GM23248 (cell line): ENCODE results near the gene LDLRAD3. TPM values are rescaled to one million over a fixed set of nuclear protein-coding genes. Genes with fewer than 3 reads are reported as not detected.

Experiments used
- DNase-seq: peaks from one replicate; pipeline ENCODE4 v3.0.0-alpha.2; 2015
- H2AFZ ChIP-seq: fragments of 200-600 bp; sonication (generic); 2 replicates; pipeline ENCODE4 v1.6.1; 2016; ENCODE audit warnings: antibody characterized with exemption
- H3F3A ChIP-seq: fragments of 200-600 bp; sonication (generic); 2 replicates; pipeline ENCODE4 v1.6.1; 2016; ENCODE audit warnings: mild to moderate bottlenecking, antibody characterized with exemption, mixed run types; ENCODE audit not compliant: insufficient read depth
- H3K27ac ChIP-seq: fragments of 200-600 bp; sonication (generic); 2 replicates; pipeline ENCODE4 v1.5.1; 2016; ENCODE audit warnings: mild to moderate bottlenecking
- H3K27me3 ChIP-seq: fragments of 200-600 bp; sonication (generic); replicated peaks from 2 replicates; pipeline ENCODE4 v1.6.1; 2016; ENCODE audit warnings: mild to moderate bottlenecking; ENCODE audit not compliant: insufficient read depth
- H3K36me3 ChIP-seq: fragments of 200-600 bp; sonication (generic); 2 replicates; pipeline ENCODE4 v1.6.1; 2016; ENCODE audit warnings: low read depth, mild to moderate bottlenecking
- H3K4me1 ChIP-seq: fragments of 200-600 bp; sonication (generic); 2 replicates; pipeline ENCODE4 v1.6.1; 2016; ENCODE audit warnings: mild to moderate bottlenecking; ENCODE audit not compliant: insufficient read depth
- H3K4me2 ChIP-seq: fragments of 200-600 bp; sonication (generic); one replicate; pipeline ENCODE4 v1.6.1; 2016; ENCODE audit warnings: mild to moderate bottlenecking; ENCODE audit not compliant: unreplicated experiment
- H3K4me3 ChIP-seq: fragments of 200-600 bp; sonication (generic); 2 replicates; pipeline ENCODE4 v1.5.1; 2016; ENCODE audit warnings: mild to moderate bottlenecking
- H3K79me2 ChIP-seq: fragments of 200-600 bp; sonication (generic); 2 replicates; pipeline ENCODE4 v1.6.1; 2016; ENCODE audit warnings: mild to moderate bottlenecking; ENCODE audit not compliant: insufficient read depth
- H3K9ac ChIP-seq: fragments of 200-600 bp; sonication (generic); 2 replicates; pipeline ENCODE4 v1.6.1; 2016; ENCODE audit warnings: mild to moderate bottlenecking
- H3K9me2 ChIP-seq: fragments of 200-600 bp; sonication (generic); 2 replicates; pipeline ENCODE4 v1.6.1; 2016; ENCODE audit warnings: mixed run types, mild to moderate bottlenecking, moderate library complexity; ENCODE audit not compliant: insufficient read depth
- H3K9me3 ChIP-seq: fragments of 200-600 bp; sonication (generic); one replicate; pipeline ENCODE4 v1.6.1; 2017; ENCODE audit warnings: low read depth
- H4K20me1 ChIP-seq: fragments of 200-600 bp; sonication (generic); 2 replicates; pipeline ENCODE4 v1.6.0; 2016; ENCODE audit not compliant: insufficient read depth
- EZH2 ChIP-seq: fragments of 200-600 bp; sonication (generic); IDR thresholded peaks from 2 replicates; pipeline ENCODE4 v1.6.1; 2018; ENCODE audit warnings: antibody characterized with exemption, mild to moderate bottlenecking; ENCODE audit not compliant: insufficient read depth, poor library complexity, severe bottlenecking
- EZH2phosphoT487 ChIP-seq: fragments of 200-600 bp; sonication (generic); IDR thresholded peaks from 2 replicates; pipeline ENCODE4 v1.6.1; 2018; ENCODE audit warnings: antibody characterized with exemption, moderate library complexity, mild to moderate bottlenecking, low read depth; ENCODE audit not compliant: insufficient read depth
- WGBS, 2 experiments: methylation state at CpG; one replicate each; pipeline ENCODE4 v1.1.6; 2015 to 2017; ENCODE audit warnings: low lambda C conversion rate in 2 of 2, low coverage in 1 of 2; ENCODE audit errors: missing lambda C conversion rate in 2 of 2; 5-methylcytosine and 5-hydroxymethylcytosine counted together
- in situ Hi-C: fragments of 300-500 bp; cut with MboI; formaldehyde crosslinking; loops from 2 replicates; pipeline ENCODE4 v1.15.0; 2020
- polyA plus RNA-seq: library from polyadenylated mRNA; unstranded; fragments of >200 nt; fragmentation: Nextera tagmentation; extraction: Ambion mirVana; gene quantifications from 2 replicates; pipeline ENCODE4 v1.2.1, GENCODE V29; 2016
- total RNA-seq: library from RNA; depleted of rRNA; stranded (reverse); fragments of >200 nt; shearing (Covaris generic); gene quantifications from 2 replicates; pipeline ENCODE4 v1.2.3, GENCODE V29; 2014

The LDLRAD3 gene
- total and polyA plus RNA-seq, 2 experiments from 2014 or later, result 6.2 to 6.6 TPM

GRCh38 chr11:36093548-36093947 is 149.7 kb downstream of the LDLRAD3 start:
- Histone ChIP-seq H2AFZ (no peak overlapping the region), H3F3A (peaks cover 4% of the 10 kb centered on the region)

DNA sequence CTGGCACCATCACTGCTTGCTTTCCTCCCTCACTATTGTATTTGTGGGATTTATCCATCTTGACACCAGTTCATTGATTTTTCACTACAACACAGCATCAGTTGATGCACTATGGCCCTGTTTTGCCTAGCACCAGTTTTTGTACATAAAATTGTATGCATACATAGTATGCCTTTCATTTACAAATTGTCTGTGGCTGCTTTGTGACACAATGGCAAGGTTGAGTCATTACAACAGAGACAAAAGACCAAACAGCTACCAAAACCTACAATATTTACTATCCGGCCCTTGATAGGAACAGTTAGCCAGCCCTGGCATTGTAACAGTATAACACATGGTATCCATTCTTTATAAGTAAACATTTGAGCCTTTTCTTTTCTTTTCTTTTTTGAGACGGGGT is 150.3 kb downstream of the LDLRAD3 start:
- Histone ChIP-seq H3K27ac (no peak overlapping the region), H3K4me3 (no peak overlapping the region), H3K4me1 (0 out of 2 replicates have a peak, but pooled peaks cover 4% of the 10 kb centered on the region), H3K9ac (no peak overlapping the region), H3K79me2 (no peaks in the 10 kb centered on the region), H3K4me2 (no peak overlapping the region), H3K36me3 (no peaks in the 10 kb centered on the region), H3F3A (no peaks in the 10 kb centered on the region), H3K27me3 (no peaks in the 10 kb centered on the region), H3K9me2 (no peaks in the 10 kb centered on the region), H2AFZ (no peak overlapping the region), H4K20me1 (no peaks in the 10 kb centered on the region), H3K9me3 (no peaks in the 10 kb centered on the region)
- 62 to 66% methylated on average over 2 of the region's 2 CpGs for WGBS, 2 experiments
- TF ChIP-seq EZH2 (no peak), EZH2phosphoT487 (no peak)
- DNase-seq, result no peak
- in situ Hi-C loops, result no loop called here

More at GRCh38 chr11:36093548-36093947, 149.7 kb downstream of the LDLRAD3 start:
- H3K4me2 ChIP-seq, result no peak overlapping the region
- H3K36me3 ChIP-seq, result no peaks in the 10 kb centered on the region
- H3K9ac ChIP-seq, result no peak overlapping the region
- H3K79me2 ChIP-seq, result no peaks in the 10 kb centered on the region
- H3K9me3 ChIP-seq, result no peaks in the 10 kb centered on the region
- H3K4me3 ChIP-seq, result no peak overlapping the region
- peaks cover 10% of the 10 kb centered on the region for H3K4me1 ChIP-seq
- H3K9me2 ChIP-seq, result no peaks in the 10 kb centered on the region
- H3K27ac ChIP-seq, result no peak overlapping the region
- no peaks in the 10 kb centered on the region for H3K27me3 ChIP-seq
- peaks cover 4% of the 10 kb centered on the region; the same call in 1 of the 2 replicates for H4K20me1 ChIP-seq
- TF ChIP-seq EZH2, result no peak
- no peak for TF ChIP-seq EZH2phosphoT487
- 82 to 87% methylated on average over 4 of the region's 4 CpGs for WGBS, 2 experiments
- in situ Hi-C loops, result no loop called here
- DNase-seq, result no peak

DNA sequence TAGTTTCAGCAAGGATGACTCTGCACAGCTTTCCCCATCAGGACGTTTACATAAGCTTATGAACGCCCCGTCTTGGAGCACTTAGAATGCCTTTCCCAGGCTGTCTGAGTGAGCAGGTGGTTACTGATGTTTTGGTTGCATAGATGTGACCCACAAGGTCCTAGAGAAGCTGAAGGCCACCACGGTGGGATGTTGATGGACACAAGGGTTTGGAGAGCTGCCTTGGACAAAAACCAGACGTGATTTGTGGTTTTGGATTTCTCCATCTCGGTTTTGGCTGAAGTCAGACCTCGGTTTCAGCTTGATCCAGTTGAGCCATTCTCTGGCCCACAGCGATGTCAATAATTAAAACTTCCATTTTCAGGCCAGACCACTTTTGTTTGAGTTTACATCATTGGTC is 151.9 kb downstream of the LDLRAD3 start:
- WGBS, 2 experiments, result 84 to 93% methylated on average over 8 of the region's 8 CpGs
- no peaks in the 10 kb centered on the region for H3K36me3 ChIP-seq
- no peaks in the 10 kb centered on the region for H3K9me2 ChIP-seq
- TF ChIP-seq EZH2 (no peak), EZH2phosphoT487 (no peak)
- H3K9me3 ChIP-seq, result no peaks in the 10 kb centered on the region
- H3F3A ChIP-seq, result no peaks in the 10 kb centered on the region
- DNase-seq, result no peak
- no peaks in the 10 kb centered on the region for H3K27me3 ChIP-seq
- H3K4me1 ChIP-seq, result 0 out of 2 replicates have a peak, but pooled peaks cover 4% of the 10 kb centered on the region
- H4K20me1 ChIP-seq, result no peaks in the 10 kb centered on the region
- in situ Hi-C loops, result no loop called here
- H3K27ac ChIP-seq, result no peak overlapping the region
- H3K4me3 ChIP-seq, result no peak overlapping the region
- no peaks in the 10 kb centered on the region for H3K79me2 ChIP-seq
- no peak overlapping the region for H3K4me2 ChIP-seq
- H2AFZ ChIP-seq, result no peak overlapping the region
- H3K9ac ChIP-seq, result no peak overlapping the region

DNA sequence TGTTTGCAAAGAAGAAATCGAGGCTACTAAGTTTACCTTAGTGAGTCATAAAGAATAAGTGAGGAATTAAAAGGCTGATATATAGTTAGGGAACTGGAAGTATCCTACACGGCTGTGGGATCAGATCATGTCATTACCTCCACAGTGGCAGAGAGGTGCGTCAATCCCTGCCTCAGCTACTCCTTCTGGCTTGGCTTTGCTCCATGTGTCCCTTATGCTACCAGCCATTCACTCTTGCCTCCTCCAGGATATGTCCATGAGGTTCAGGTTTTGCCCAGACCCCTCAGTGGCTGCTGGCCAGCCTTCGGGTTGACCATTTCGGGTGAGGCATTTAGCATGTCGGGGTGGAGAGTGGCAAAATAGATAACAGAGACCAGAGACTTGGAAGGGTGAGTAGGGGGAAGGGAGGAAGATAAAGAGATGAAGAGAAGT is 153.4 kb downstream of the LDLRAD3 start:
- DNase-seq, result no peak
- no peaks in the 10 kb centered on the region for H4K20me1 ChIP-seq
- H3K27me3 ChIP-seq, result no peaks in the 10 kb centered on the region
- in situ Hi-C loops, result no loop called here
- H3K4me1 ChIP-seq, result 0 out of 2 replicates have a peak, but pooled peaks cover 4% of the 10 kb centered on the region
- TF ChIP-seq EZH2phosphoT487 (no peak), EZH2 (no peak)
- no peak overlapping the region for H3K27ac ChIP-seq
- H3K36me3 ChIP-seq, result no peaks in the 10 kb centered on the region
- H2AFZ ChIP-seq, result no peak overlapping the region
- H3K4me2 ChIP-seq, result no peak overlapping the region
- no peak overlapping the region for H3K4me3 ChIP-seq
- H3K9me3 ChIP-seq, result no peaks in the 10 kb centered on the region
- H3K9ac ChIP-seq, result no peak overlapping the region
- no peaks in the 10 kb centered on the region for H3K79me2 ChIP-seq
- 95 to 99% methylated on average over 6 of the region's 6 CpGs for WGBS, 2 experiments
- no peaks in the 10 kb centered on the region for H3K9me2 ChIP-seq
- H3F3A ChIP-seq, result no peaks in the 10 kb centered on the region

- no peaks in the 10 kb centered on the region for H3K9me2 ChIP-seq
- no peak for DNase-seq
- no peak overlapping the region for H2AFZ ChIP-seq
- no peaks in the 10 kb centered on the region for H3K9me3 ChIP-seq
- WGBS, 2 experiments, result 95 to 97% methylated on average over 6 of the region's 6 CpGs
- H3K9ac ChIP-seq, result no peak overlapping the region
- H3K36me3 ChIP-seq, result no peaks in the 10 kb centered on the region
- no peak overlapping the region for H3K4me3 ChIP-seq
- no peak overlapping the region for H3K4me2 ChIP-seq
- in situ Hi-C loops, result no loop called here
- no peaks in the 10 kb centered on the region for H3F3A ChIP-seq
- no peaks in the 10 kb centered on the region for H4K20me1 ChIP-seq
- no peaks in the 10 kb centered on the region for H3K79me2 ChIP-seq
- H3K27me3 ChIP-seq, result no peaks in the 10 kb centered on the region
- TF ChIP-seq EZH2 (no peak), EZH2phosphoT487 (no peak)
- no peaks in the 10 kb centered on the region for H3K4me1 ChIP-seq
- H3K27ac ChIP-seq, result no peak overlapping the region
Observed at GRCh38 chr11:36098087-36098486, 154.2 kb downstream of the LDLRAD3 start.
